Type B pancreatic cell (in vitro differentiated cells): ENCODE results near the gene SLC23A2. TPM values are rescaled to one million over a fixed set of nuclear protein-coding genes. Genes with fewer than 3 reads are reported as not detected.
"Not testable (repeated sequence)": the region's sequence is repeated elsewhere in the genome, so short reads cannot be mapped to it uniquely, and the experiment has no call there.

Experiments used
- DNase-seq: peaks from one replicate; pipeline ENCODE4 v3.0.0; 2021; ENCODE audit warnings: mixed read lengths; ENCODE audit not compliant: unreplicated experiment; ENCODE audit errors: extremely low spot score
- H3K27ac Mint-ChIP-seq: 2 replicates; pipeline ENCODE4 v1.8.0; 2021; ENCODE audit warnings: mild to moderate bottlenecking, mixed read lengths
- H3K27me3 Mint-ChIP-seq: 2 replicates; pipeline ENCODE4 v1.8.0; 2021; ENCODE audit warnings: mixed read lengths
- H3K36me3 Mint-ChIP-seq: 2 replicates; pipeline ENCODE4 v1.8.0; 2021; ENCODE audit warnings: mixed read lengths
- H3K4me1 Mint-ChIP-seq: one replicate; pipeline ENCODE4 v1.8.0; 2021; ENCODE audit warnings: mixed read lengths; ENCODE audit not compliant: unreplicated experiment
- H3K4me3 Mint-ChIP-seq: 2 replicates; pipeline ENCODE4 v1.8.0; 2021; ENCODE audit warnings: mild to moderate bottlenecking, mixed read lengths
- H3K9me3 Mint-ChIP-seq: 2 replicates; pipeline ENCODE4 v1.8.0; 2021; ENCODE audit warnings: mixed read lengths
- CTCF ChIP-seq: fragments of 200-600 bp; sonication (generic); conservative IDR thresholded peaks from 2 replicates; pipeline ENCODE4 v1.5.0; 2021; ENCODE audit warnings: antibody characterized with exemption, mild to moderate bottlenecking
- total RNA-seq: library from RNA; stranded (reverse); gene quantifications from 2 replicates; pipeline ENCODE4 v1.2.1, GENCODE V29; 2021; ENCODE audit warnings: low replicate concordance

SLC23A2 gene
- total RNA-seq, 1 donor from 2014 or later: 19.6 TPM

GRCh38 chr20:4883546-4883945 lies 117.8 kb downstream of the SLC23A2 start:
- Mint-ChIP-seq H3K9me3 (no peaks in the 10 kb centered on the region), H3K36me3 (peaks cover 31% of the 10 kb centered on the region), H3K4me3 (no peak overlapping the region), H3K4me1 (no peaks in the 10 kb centered on the region), H3K27me3 (no peaks in the 10 kb centered on the region), H3K27ac (no peak overlapping the region)
- no peak for DNase-seq
- TF ChIP-seq CTCF: no peak

- DNase-seq: no peak
- Mint-ChIP-seq H3K9me3 (no peaks in the 10 kb centered on the region), H3K4me3 (no peak overlapping the region), H3K4me1 (no peaks in the 10 kb centered on the region), H3K36me3 (peaks cover 31% of the 10 kb centered on the region), H3K27ac (no peak overlapping the region), H3K27me3 (no peaks in the 10 kb centered on the region)
- TF ChIP-seq CTCF: no peak
Observed at GRCh38 chr20:4883051-4883450, 118.3 kb downstream of the SLC23A2 start.

GRCh38 chr20:4881006-4881730 lies 120.1 kb downstream of the SLC23A2 start:
- Mint-ChIP-seq H3K27ac (no peak overlapping the region), H3K27me3 (no peaks in the 10 kb centered on the region), H3K4me3 (no peak overlapping the region), H3K36me3 (peaks cover 28% of the 10 kb centered on the region), H3K4me1 (no peaks in the 10 kb centered on the region), H3K9me3 (no peaks in the 10 kb centered on the region)
- DNase-seq: no peak
- TF ChIP-seq CTCF: no peak

- H3K9me3 Mint-ChIP-seq: no peaks in the 10 kb centered on the region
- no peaks in the 10 kb centered on the region for H3K27me3 Mint-ChIP-seq
- no peak for DNase-seq
- no peaks in the 10 kb centered on the region for H3K4me1 Mint-ChIP-seq
- H3K4me3 Mint-ChIP-seq: no peak overlapping the region
- no peak overlapping the region for H3K27ac Mint-ChIP-seq
- TF ChIP-seq CTCF: no peak
- peaks cover 28% of the 10 kb centered on the region for H3K36me3 Mint-ChIP-seq
Observed at GRCh38 chr20:4880051-4880450, 121.3 kb downstream of the SLC23A2 start.

- not testable (repeated sequence) for H3K4me3 Mint-ChIP-seq, DNase-seq, H3K4me1 Mint-ChIP-seq, H3K27ac Mint-ChIP-seq, H3K27me3 Mint-ChIP-seq, H3K9me3 Mint-ChIP-seq
- peaks cover 30% of the 10 kb centered on the region for H3K36me3 Mint-ChIP-seq
Observed at GRCh38 chr20:4878099-4878498, 123.2 kb downstream of the SLC23A2 start.

GRCh38 chr20:4876731-4877130 lies 124.6 kb downstream of the SLC23A2 start:
- Mint-ChIP-seq H3K36me3 (peaks cover 36% of the 10 kb centered on the region), H3K4me3 (no peak overlapping the region), H3K27me3 (no peaks in the 10 kb centered on the region), H3K4me1 (no peaks in the 10 kb centered on the region), H3K9me3 (no peaks in the 10 kb centered on the region), H3K27ac (no peak overlapping the region)
- TF ChIP-seq CTCF: no peak
- no peak for DNase-seq
